IMR-90 (cell line): Measurements from ENCODE around the gene ELF2. TPM values are rescaled to one million over a fixed set of nuclear protein-coding genes. Genes with fewer than 3 reads are reported as not detected.

ENCODE experiments used
- ATAC-seq: fragments of 200-7000 bp; cut with Tn5 transposase; 2 replicates; pipeline ENCODE4 v1.9.1; 2020; ENCODE audit warnings: low read depth, mild to moderate bottlenecking, moderate library complexity
- BruUV-seq: library from RNA; stranded (reverse); fragments of 400-500 nt; replicated peaks from 2 replicates; lab custom pipeline; 2021; lab: Mats Ljungman, UMichigan
- CTCF ChIA-PET: fragments of 300-600 bp; formaldehyde crosslinking; extraction: SDS; loops from one replicate; lab custom pipeline; 2021; ENCODE audit warnings: antibody characterized with exemption; lab: Yijun Ruan, JAX
- POLR2A ChIA-PET: fragments of 300-600 bp; sonication (Branson Sonifier 250); formaldehyde crosslinking; loops from one replicate; lab custom pipeline; 2022; ENCODE audit warnings: antibody characterized with exemption; ENCODE audit not compliant: unreplicated experiment; lab: Charles Lee
- DNase-seq: peaks from one replicate; pipeline ENCODE4 v3.0.0; 2013
- H2AFZ ChIP-seq: replicated peaks from 2 replicates; pipeline ENCODE3; 2013; ENCODE audit warnings: low read length, mild to moderate bottlenecking; ENCODE audit not compliant: poor library complexity
- H2AK5ac ChIP-seq: 2 replicates; pipeline ENCODE4 v1.6.1; 2013; ENCODE audit warnings: low read depth, low read length, inconsistent platforms
- H2AK9ac ChIP-seq: replicated peaks from 2 replicates; pipeline ENCODE3; 2013; ENCODE audit warnings: mild to moderate bottlenecking, low read depth, low read length, moderate library complexity; ENCODE audit not compliant: poor library complexity
- H2BK120ac ChIP-seq: 2 replicates; pipeline ENCODE4 v1.6.1; 2013; ENCODE audit warnings: low read depth, low read length, inconsistent platforms
- H2BK15ac ChIP-seq: 3 replicates; pipeline ENCODE4 v1.6.1; 2013; ENCODE audit warnings: low read depth, low read length, inconsistent platforms
- H2BK20ac ChIP-seq: 2 replicates; pipeline ENCODE4 v1.6.1; 2013; ENCODE audit warnings: low read depth, mild to moderate bottlenecking, inconsistent platforms, low read length, moderate library complexity
- H2BK5ac ChIP-seq: 2 replicates; pipeline ENCODE4 v1.6.1; 2013; ENCODE audit warnings: mild to moderate bottlenecking, low read depth, low read length, inconsistent platforms; ENCODE audit not compliant: poor library complexity, severe bottlenecking
- H3K14ac ChIP-seq: replicated peaks from 2 replicates; pipeline ENCODE4 v1.6.1; 2013; ENCODE audit warnings: low read depth, low read length, inconsistent platforms
- H3K18ac ChIP-seq: 2 replicates; pipeline ENCODE4 v1.6.1; 2013; ENCODE audit warnings: low read depth, low read length, control low read depth
- H3K23ac ChIP-seq: 2 replicates; pipeline ENCODE4 v1.6.1; 2013; ENCODE audit warnings: low read depth, low read length, inconsistent platforms
- H3K27ac ChIP-seq: 2 replicates; pipeline ENCODE4 v1.5.1; 2013; ENCODE audit warnings: mild to moderate bottlenecking, control low read depth, low read length; ENCODE audit not compliant: insufficient read depth
- H3K27me3 ChIP-seq: 2 replicates; pipeline ENCODE4 v1.6.1; 2013; ENCODE audit warnings: low read length; ENCODE audit not compliant: control insufficient read depth, insufficient read depth
- H3K36me3 ChIP-seq: 2 replicates; pipeline ENCODE4 v1.6.1; 2013; ENCODE audit warnings: low read length, mixed read lengths; ENCODE audit not compliant: control insufficient read depth, insufficient read depth
- H3K4ac ChIP-seq: 2 replicates; pipeline ENCODE4 v1.6.1; 2013; ENCODE audit warnings: low read depth, low read length, inconsistent platforms
- H3K4me1 ChIP-seq: 2 replicates; pipeline ENCODE4 v1.6.1; 2013; ENCODE audit warnings: low read length, mixed read lengths; ENCODE audit not compliant: control insufficient read depth, insufficient read depth
- H3K4me2 ChIP-seq: 2 replicates; pipeline ENCODE4 v1.6.1; 2013; ENCODE audit warnings: low read depth, mild to moderate bottlenecking, control low read depth, low read length, moderate library complexity
- H3K4me3 ChIP-seq: 2 replicates; pipeline ENCODE4 v1.5.1; 2013; ENCODE audit warnings: low read depth, mild to moderate bottlenecking, control low read depth, low read length, moderate library complexity; ENCODE audit not compliant: insufficient read depth
- H3K56ac ChIP-seq: 2 replicates; pipeline ENCODE4 v1.6.1; 2013; ENCODE audit warnings: low read length, inconsistent platforms; ENCODE audit not compliant: insufficient read depth; ENCODE audit errors: extremely low read depth
- H3K79me1 ChIP-seq, 2 experiments: 2 replicates each; pipeline ENCODE4 v1.6.1; 2013; ENCODE audit warnings: low read length in 2 of 2, inconsistent platforms in 1 of 2, low read depth in 1 of 2
- H3K9ac ChIP-seq: 2 replicates; pipeline ENCODE4 v1.6.1; 2013; ENCODE audit warnings: low read depth, low read length, control low read depth
- H3K9me1 ChIP-seq: 2 replicates; pipeline ENCODE4 v1.6.1; 2013; ENCODE audit warnings: low read length, inconsistent platforms; ENCODE audit not compliant: insufficient read depth
- H3K9me3 ChIP-seq: 2 replicates; pipeline ENCODE4 v1.6.1; 2013; ENCODE audit warnings: low read length; ENCODE audit not compliant: control insufficient read depth, insufficient read depth
- H4K20me1 ChIP-seq: 2 replicates; pipeline ENCODE4 v1.6.1; 2013; ENCODE audit warnings: low read length, inconsistent platforms; ENCODE audit not compliant: insufficient read depth
- H4K5ac ChIP-seq: 2 replicates; pipeline ENCODE4 v1.6.1; 2013; ENCODE audit warnings: mild to moderate bottlenecking, low read depth, low read length, control low read depth
- H4K8ac ChIP-seq, 2 experiments: 2 replicates each; pipeline ENCODE4 v1.6.1; 2013; ENCODE audit warnings: low read depth in 2 of 2, low read length in 2 of 2, control low read depth in 1 of 2, inconsistent platforms in 1 of 2
- H4K91ac ChIP-seq: 2 replicates; pipeline ENCODE4 v1.6.1; 2013; ENCODE audit warnings: low read depth, low read length, inconsistent platforms; ENCODE audit not compliant: insufficient read depth
- BHLHE40 ChIP-seq: fragments of 150-350 bp; IDR thresholded peaks from 2 replicates; pipeline ENCODE4 v1.6.1; 2016; ENCODE audit warnings: mild to moderate bottlenecking, low read depth, low read length
- CEBPB ChIP-seq: IDR thresholded peaks from 2 replicates; pipeline ENCODE4 v1.6.1; 2012; ENCODE audit warnings: low read depth, low read length, improper control_type of control experiment
- CHD1 ChIP-seq: IDR thresholded peaks from 2 replicates; pipeline ENCODE4 v1.6.1; 2012; ENCODE audit warnings: low read depth, low read length, improper control_type of control experiment
- FOS ChIP-seq: fragments of 150-350 bp; IDR thresholded peaks from 2 replicates; pipeline ENCODE4 v1.6.1; 2016; ENCODE audit warnings: low read depth, low read length
- NFE2L2 ChIP-seq: fragments of 150-350 bp; IDR thresholded peaks from 2 replicates; pipeline ENCODE4 v1.6.1; 2016; ENCODE audit warnings: low read depth, mild to moderate bottlenecking, low read length
- POLR2A ChIP-seq: IDR thresholded peaks from 2 replicates; pipeline ENCODE4 v1.6.1; 2012; ENCODE audit warnings: mild to moderate bottlenecking, low read depth, low read length
- RAD21 ChIP-seq: IDR thresholded peaks from 2 replicates; pipeline ENCODE4 v1.6.1; 2012; ENCODE audit warnings: low read length, improper control_type of control experiment
- RCOR1 ChIP-seq: IDR thresholded peaks from 2 replicates; pipeline ENCODE4 v1.6.1; 2012; ENCODE audit warnings: mild to moderate bottlenecking, low read length, improper control_type of control experiment; ENCODE audit not compliant: insufficient replicate concordance
- RFX5 ChIP-seq: IDR thresholded peaks from 2 replicates; pipeline ENCODE4 v1.8.0; 2012; ENCODE audit warnings: low read depth, mild to moderate bottlenecking, low read length, moderate library complexity
- SMC3 ChIP-seq: fragments of 150-350 bp; IDR thresholded peaks from 2 replicates; pipeline ENCODE4 v1.6.1; 2016; ENCODE audit warnings: low read depth, mild to moderate bottlenecking, antibody characterized with exemption, low read length, moderate library complexity
- WGBS, 2 experiments: methylation state at CpG; one replicate each; pipeline versions ENCODE4 v1.1.5 to v1.1.7; 2013; ENCODE audit warnings: missing lambda C conversion rate in 2 of 2; ENCODE audit not compliant: insufficient read length in 1 of 2; ENCODE audit errors: extremely low coverage in 2 of 2; 5-methylcytosine and 5-hydroxymethylcytosine counted together
- dilution Hi-C: fragments of 300-500 bp; cut with HindIII; formaldehyde crosslinking; loops from one replicate; pipeline ENCODE4 v1.14.3; 2018; ENCODE audit warnings: low sequenced_read_pairs; ENCODE audit not compliant: unreplicated experiment
- in situ Hi-C: fragments of 300-500 bp; cut with MboI; formaldehyde crosslinking; loops from 3 replicates; pipeline ENCODE4 v1.14.3; 2019; ENCODE audit warnings: low sequenced_read_pairs, inconsistent platforms, mixed read lengths
- intact Hi-C: fragments of 100-400 bp; cut with micrococcal nuclease; formaldehyde crosslinking; loops from 2 replicates; pipeline ENCODE4 v1.10.0; 2022
- polyA plus RNA-seq, 3 experiments: library from polyadenylated mRNA; depleted of rRNA; stranded (reverse); fragments of >200 nt; gene quantifications; 2 replicates each; pipeline ENCODE4 v1.2.3, GENCODE V29; 2012; ENCODE audit warnings: low replicate concordance in 1 of 3
- total RNA-seq: library from RNA; depleted of rRNA; stranded (reverse); fragments of >200 nt; gene quantifications from 2 replicates; pipeline ENCODE4 v1.2.3, GENCODE V29; 2012
- TF ChIP-seq, protein P1 (sequence below): fragments of 150-350 bp; IDR thresholded peaks from 2 replicates; pipeline ENCODE4 v1.6.1; 2016; ENCODE audit warnings: low read depth, mild to moderate bottlenecking, low read length, moderate library complexity, borderline replicate concordance
- TF ChIP-seq, protein P2 (sequence below): conservative IDR thresholded peaks from 2 replicates; pipeline ENCODE4 v1.5.1; 2012; ENCODE audit warnings: mild to moderate bottlenecking, low read depth, low read length, improper control_type of control experiment

The ELF2 gene
- total and polyA plus RNA-seq, 2 of the 4 experiments (the other 2 are of a cell fraction): 14.5 to 42.3 TPM

DNA sequence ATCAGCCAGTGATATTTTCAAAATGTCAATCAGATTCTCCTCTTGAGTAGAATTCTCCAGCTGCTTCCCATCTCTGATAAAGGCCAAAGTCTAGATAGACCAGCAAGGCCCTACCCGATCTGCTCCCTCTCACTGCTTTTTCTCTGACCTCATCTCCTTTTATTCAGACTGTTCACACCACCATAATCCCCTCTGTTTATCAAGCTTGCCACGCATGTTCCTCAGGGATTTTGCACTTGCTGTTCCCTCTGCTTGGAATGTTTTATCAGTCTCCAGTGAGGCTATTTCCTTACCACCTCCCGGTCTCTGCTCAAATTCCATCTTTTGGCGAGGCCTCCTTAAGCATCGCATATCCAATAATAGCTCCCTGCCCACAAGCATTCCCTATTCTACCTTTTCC lies 141.4 kb downstream of the ELF2 start:
- H3K4ac ChIP-seq: no peak overlapping the region
- no peak overlapping the region for H4K8ac ChIP-seq
- no peak overlapping the region for H3K18ac ChIP-seq
- dilution Hi-C loops: no loop called here
- no TSS peak for BruUV-seq
- DNase-seq: no peak
- no peak overlapping the region for H2AFZ ChIP-seq
- H2AK5ac ChIP-seq: no peak overlapping the region
- CTCF ChIA-PET: no interaction called here
- no peak overlapping the region for H3K9ac ChIP-seq
- no peak for TF ChIP-seq FOS
- no peak for TF ChIP-seq SMC3
- TF ChIP-seq NFE2L2: no peak
- TF ChIP-seq RAD21: no peak
- TF ChIP-seq, protein P1, sequence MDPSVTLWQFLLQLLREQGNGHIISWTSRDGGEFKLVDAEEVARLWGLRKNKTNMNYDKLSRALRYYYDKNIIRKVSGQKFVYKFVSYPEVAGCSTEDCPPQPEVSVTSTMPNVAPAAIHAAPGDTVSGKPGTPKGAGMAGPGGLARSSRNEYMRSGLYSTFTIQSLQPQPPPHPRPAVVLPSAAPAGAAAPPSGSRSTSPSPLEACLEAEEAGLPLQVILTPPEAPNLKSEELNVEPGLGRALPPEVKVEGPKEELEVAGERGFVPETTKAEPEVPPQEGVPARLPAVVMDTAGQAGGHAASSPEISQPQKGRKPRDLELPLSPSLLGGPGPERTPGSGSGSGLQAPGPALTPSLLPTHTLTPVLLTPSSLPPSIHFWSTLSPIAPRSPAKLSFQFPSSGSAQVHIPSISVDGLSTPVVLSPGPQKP: no peak
- no peak for TF ChIP-seq RFX5
- TF ChIP-seq, protein P2, sequence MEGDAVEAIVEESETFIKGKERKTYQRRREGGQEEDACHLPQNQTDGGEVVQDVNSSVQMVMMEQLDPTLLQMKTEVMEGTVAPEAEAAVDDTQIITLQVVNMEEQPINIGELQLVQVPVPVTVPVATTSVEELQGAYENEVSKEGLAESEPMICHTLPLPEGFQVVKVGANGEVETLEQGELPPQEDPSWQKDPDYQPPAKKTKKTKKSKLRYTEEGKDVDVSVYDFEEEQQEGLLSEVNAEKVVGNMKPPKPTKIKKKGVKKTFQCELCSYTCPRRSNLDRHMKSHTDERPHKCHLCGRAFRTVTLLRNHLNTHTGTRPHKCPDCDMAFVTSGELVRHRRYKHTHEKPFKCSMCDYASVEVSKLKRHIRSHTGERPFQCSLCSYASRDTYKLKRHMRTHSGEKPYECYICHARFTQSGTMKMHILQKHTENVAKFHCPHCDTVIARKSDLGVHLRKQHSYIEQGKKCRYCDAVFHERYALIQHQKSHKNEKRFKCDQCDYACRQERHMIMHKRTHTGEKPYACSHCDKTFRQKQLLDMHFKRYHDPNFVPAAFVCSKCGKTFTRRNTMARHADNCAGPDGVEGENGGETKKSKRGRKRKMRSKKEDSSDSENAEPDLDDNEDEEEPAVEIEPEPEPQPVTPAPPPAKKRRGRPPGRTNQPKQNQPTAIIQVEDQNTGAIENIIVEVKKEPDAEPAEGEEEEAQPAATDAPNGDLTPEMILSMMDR: no peak
- no peak for TF ChIP-seq BHLHE40
- no peak for TF ChIP-seq RCOR1
- TF ChIP-seq CHD1: no peak
- TF ChIP-seq CEBPB: no peak
- TF ChIP-seq POLR2A: no peak
- H2BK5ac ChIP-seq: no peak overlapping the region
- 85% methylated on average over 4 of the region's 5 CpGs; no CpG with 5 or more reads in 1 of the 2 experiments for WGBS, 2 experiments
- peaks cover 7% of the 10 kb centered on the region for H3K4me1 ChIP-seq
- peaks cover 75% of the 10 kb centered on the region for H4K20me1 ChIP-seq
- H4K5ac ChIP-seq: no peak overlapping the region
- intact Hi-C loops: no loop called here
- peaks cover 3% of the 10 kb centered on the region for H3K36me3 ChIP-seq
- POLR2A ChIA-PET: no interaction called here
- no peak overlapping the region for H3K27ac ChIP-seq
- peaks cover 14% of the 10 kb centered on the region for H3K9me1 ChIP-seq
- H3K79me1 ChIP-seq: peaks cover 35 to 70% of the 10 kb centered on the region in 2 experiments
- no peak overlapping the region for H2BK120ac ChIP-seq
- no peak overlapping the region for H3K4me2 ChIP-seq
- in situ Hi-C loops: no loop called here
- H3K14ac ChIP-seq: no peak overlapping the region
- H4K91ac ChIP-seq: no peak overlapping the region
- no peaks in the 10 kb centered on the region for H3K9me3 ChIP-seq
- H2BK20ac ChIP-seq: no peak overlapping the region
- no peak overlapping the region for H3K23ac ChIP-seq
- no peak overlapping the region for H3K56ac ChIP-seq
- H3K27me3 ChIP-seq: no peaks in the 10 kb centered on the region
- H2AK9ac ChIP-seq: no peak overlapping the region
- no peak overlapping the region for H3K4me3 ChIP-seq
- ATAC-seq: no peak
- no peak overlapping the region for H2BK15ac ChIP-seq
